NCI-H774 (cell line): ENCODE measurements around the gene NID1.
"Not testable (repeated sequence)": the region's sequence is repeated elsewhere in the genome, so short reads cannot be mapped to it uniquely, and the experiment has no call there.

ENCODE experiments used
- DNase-seq: peaks from one replicate; lab custom pipeline; 2025; lab: John Stamatoyannopoulos, UW

The NID1 gene

DNA sequence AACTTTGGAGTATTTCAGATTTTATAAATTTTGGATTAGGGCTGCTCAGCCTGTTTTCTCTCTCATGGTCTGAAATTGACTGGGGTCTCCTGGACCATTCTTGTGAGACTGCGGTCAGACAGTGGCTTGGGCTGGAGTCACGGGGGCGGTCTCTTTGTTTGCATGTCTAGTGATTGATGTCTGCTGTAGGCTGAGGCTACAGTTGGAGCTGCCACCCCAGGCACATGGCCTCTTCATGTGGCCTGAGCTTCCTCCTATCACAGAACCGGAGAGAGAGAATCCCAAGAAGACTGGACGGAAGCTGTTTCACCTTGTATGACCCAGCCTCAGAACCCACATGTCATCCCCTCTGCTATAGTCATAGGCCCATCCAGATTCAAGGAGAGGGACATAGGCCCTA, 96.1 kb downstream of the NID1 start:
- DNase-seq, result no peak

- not testable (repeated sequence) for DNase-seq
Measured at GRCh38 chr1:235966134-235966533, 98.8 kb downstream of the NID1 start.

DNA sequence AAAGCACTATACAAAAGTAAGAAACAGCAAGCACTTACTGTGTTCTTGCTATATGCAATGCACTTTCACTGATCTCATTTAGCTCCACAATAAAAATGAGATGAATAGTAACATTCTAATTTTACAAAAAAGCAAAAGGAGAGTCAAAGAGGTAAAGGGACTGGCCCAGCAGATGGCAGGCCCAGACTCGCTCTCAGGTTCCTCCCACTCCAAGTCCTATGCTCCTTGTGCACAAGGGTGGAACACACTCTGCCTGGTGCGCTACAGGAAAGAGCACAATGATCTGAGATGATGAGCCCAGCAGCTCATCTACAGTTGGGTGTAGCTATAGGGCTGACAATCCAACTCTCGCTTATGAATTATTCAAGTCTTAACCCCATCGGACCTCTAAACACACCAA, 104.1 kb downstream of the NID1 start:
- DNase-seq, result no peak

DNA sequence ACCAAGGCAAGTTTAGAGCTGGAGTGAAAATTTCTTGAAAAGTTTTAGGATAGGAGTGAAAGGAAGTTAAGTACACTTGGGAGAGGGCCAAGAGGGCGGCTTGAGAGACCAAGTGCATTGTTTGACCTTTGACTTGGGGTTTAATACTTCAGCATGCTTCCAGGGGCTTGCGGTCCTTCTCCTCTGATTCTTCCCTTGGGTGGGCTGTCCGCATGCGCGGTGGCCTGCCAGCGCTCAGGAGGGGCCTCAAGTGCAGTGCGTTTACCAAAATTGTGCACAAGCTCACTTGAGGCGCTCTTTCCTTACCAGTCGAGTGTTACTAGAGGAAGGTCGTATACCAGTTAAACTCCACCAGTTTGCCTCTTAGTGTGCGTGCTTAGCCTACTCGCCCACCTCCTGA, 106.9 kb downstream of the NID1 start:
- no peak for DNase-seq

DNA sequence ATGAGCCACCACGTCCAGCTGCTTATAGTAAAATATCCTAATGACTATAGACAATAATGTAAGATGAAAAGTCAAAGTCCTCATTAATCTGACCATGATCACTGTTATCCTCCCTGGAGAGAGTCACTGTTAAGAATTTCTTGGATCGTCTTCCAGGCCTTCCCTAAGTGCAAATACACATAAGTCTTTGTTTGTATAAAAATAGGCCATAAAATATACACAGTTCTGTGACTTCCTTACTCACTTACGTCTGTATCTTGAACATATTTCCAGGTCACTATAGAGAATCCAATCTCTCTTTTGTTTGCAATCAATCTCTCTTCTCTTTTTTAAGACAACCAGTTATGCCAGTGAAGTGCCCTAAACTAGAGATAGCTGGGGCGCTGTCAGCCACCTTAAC, 109.1 kb downstream of the NID1 start:
- DNase-seq, result no peak

- no peak for DNase-seq
Measured at GRCh38 chr1:235954306-235955283, 110.3 kb downstream of the NID1 start.

DNA sequence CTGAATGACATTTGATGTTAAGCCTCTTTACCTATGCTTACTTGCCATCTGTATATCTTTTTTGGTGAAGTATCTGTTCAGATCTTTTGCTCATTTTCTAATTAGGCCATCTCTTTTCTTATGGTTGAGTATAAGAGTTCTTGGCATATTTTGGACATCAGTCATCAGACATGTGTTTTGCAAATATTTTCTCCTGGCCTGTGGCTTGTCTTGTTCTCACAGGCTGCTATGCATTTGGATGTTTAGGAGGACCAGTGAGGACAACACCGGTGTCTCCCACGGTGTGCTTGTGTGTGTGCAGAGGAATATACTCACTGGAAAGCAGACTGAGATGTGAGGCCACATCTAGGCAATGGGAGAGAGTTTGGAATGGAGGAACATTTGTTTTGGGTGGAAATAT, 111.1 kb downstream of the NID1 start:
- no peak for DNase-seq

- DNase-seq, result no peak
Measured at GRCh38 chr1:235952950-235953615, 111.8 kb downstream of the NID1 start.

DNA sequence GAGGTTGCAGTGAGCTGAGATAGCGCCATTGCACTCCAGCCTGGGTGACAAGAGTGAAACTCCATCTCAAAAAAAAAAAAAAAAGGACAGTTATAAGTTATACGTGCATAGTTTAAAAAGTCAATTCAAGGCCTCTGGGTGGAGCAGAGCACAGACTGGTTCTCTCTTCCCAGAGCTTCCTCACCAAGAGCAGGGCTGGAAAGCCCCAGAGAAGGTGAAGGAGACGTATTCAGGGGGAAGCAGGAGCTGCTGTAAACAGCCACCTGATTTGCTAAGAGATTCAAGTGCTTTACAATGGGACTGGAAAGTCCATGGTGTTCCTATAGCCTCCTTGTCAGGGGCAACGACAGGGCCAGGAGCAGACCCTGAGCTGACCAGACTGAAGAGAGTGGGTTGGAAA, 113.2 kb downstream of the NID1 start:
- no peak for DNase-seq

DNA sequence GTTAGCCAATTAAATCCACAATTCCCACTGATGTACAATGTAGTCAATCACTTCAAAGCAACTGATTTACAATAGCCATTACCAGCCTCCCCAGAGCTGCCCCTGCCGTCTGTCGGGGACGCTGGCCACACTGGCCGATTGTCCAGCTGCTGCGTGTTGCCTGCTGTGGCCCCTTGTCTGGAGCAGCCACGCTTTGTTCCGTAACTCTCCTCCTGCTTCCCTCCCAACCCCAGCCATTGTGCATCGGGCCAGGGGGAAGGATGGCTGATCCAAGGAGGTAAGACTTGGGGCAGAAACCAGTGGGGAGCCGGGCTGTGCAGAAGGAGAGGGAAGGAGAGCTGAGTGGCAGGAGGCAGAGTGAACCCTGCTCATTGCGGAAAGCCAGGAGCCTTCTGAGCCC, 114.6 kb downstream of the NID1 start:
- no peak for DNase-seq

GRCh38 chr1:235948774-235949427, 116.0 kb downstream of the NID1 start:
- DNase-seq, result no peak

DNA sequence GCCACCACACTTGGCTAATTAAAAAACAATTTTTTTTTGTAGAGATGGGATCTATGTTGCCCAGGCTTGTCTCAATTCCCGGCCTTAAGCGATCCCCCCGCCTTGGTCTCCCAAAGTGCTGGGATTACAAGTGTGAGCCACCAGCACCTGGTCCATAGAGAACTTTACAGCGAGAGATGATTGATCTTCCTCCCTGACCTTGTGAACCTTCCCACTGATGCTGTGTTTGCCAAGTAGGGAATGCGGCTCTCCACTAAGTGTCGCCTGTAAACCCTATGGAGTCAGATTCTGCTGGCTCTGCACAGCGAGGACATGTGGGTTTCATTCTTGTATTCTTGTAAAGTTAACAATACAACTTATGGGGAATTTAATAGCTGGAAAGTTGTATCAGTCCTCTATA, 116.9 kb downstream of the NID1 start:
- no peak for DNase-seq

DNA sequence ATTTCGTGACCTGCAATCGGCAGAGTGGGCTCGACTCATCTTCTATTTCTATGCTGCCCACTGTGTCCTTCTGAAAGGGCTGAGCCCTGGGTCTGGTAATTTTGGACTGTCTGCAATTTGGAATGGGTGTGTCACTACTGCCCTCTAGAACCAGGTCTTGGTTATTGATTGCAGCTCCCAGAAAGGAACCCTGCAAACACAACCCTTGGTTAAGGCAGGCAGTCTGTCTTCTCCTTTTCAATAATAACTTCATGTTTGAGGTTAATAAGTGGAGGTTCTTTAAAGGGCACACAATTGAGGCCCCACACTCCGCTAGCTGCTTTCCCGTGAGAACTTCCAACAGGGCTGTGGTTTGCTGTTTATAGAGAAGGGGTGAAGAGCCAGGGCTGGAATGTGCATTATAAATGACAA, 118.3 kb downstream of the NID1 start:
- DNase-seq, result no peak

GRCh38 chr1:235945775-235946570, 118.9 kb downstream of the NID1 start:
- no peak for DNase-seq

DNA sequence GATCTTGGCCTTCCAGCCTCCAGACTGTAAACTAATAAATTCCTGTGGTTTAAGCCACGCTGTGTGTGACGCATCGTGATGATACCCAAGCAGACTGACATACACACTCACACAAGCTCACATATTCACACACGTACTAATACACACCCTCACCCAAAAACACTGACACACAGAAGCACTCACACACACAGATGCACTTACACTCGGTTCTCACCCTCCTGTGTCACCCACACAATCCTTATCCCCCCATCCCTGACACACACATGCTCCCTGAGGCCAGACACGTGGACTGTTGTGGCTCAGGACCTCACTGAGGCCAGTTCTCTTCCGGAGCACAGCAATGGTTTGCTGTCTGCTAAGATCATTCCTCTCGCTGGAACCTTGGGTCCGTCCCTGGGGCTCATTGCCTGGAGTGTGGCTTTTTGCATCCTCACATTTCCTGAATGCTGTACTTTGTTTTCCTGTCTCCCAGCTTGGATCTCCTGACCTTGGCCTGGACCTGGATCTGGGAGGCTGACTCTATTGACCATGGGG, 121.2 kb downstream of the NID1 start:
- no peak for DNase-seq

DNA sequence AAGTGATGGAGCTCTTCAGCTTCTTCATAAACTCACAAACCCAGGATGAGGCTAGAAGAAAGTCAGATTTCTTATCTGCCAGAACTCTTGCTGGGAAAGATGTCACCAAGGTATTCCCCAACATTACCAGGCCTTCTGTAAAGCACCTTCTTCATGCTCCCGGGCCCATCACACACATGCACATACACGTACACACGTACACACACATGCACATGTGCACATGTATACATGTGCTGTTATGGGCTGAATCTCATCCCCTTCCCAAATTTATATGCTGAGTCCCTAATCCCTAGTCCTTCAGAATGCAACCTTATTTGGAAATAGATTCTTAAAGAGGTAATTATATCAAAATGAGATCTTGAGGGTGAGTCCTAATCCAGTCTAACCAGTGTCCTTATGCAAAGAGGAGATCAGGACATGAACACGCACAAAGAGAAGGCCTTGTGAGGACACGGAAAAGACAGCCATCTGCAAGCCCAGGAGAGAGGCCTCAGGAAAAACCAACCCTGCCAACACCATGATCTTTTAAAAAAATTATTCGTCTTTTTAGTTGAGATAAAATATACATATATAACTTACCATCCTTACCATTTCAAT, 121.8 kb downstream of the NID1 start:
- no peak for DNase-seq

- no peak for DNase-seq
Measured at GRCh38 chr1:235942625-235942934, 122.3 kb downstream of the NID1 start.

GRCh38 chr1:235941876-235942624, 122.8 kb downstream of the NID1 start:
- DNase-seq, result no peak

DNA sequence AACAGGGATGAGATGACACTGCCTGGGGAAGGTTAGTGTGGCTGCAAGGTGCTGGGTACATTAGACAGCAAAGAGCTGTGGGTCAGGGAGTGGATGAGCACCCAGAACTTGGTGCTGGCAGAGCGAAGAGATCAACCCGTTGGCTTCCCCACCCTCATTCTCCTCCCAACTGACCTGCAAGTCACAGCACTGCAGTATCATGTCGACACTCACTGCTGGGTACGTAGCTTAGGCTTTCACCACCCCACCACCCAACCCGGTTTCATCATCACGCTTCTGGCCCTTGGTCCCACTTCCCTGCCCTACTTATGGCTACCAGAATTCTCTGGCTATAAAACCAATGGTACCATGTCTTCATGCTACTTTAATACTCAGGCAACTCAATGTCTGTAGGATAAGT, 124.6 kb downstream of the NID1 start:
- DNase-seq, result no peak

DNA sequence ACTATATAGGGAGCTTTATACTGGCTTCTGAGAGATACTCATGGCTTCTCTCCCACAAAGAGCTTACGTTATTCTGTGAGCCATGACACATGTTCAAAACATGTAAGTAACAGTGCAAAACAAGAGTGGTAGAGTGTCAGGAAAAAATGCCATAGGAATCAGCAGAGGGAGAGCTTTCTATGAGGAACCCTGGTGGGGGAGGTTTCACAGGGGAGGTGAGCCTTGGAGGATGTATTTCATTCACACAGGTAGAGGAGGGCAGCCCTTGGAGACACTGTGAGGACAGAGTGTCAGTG, 125.5 kb downstream of the NID1 start:
- DNase-seq, result no peak
